HL-60 (cell line): ENCODE measurements around the gene SDF2L1.
A peak's percentile ranks its signal among the peaks of the same experiment; 100 is the strongest.

ENCODE experiments used
- POLR2AphosphoS5 ChIP-seq: IDR thresholded peaks from 2 replicates; pipeline ENCODE4 v1.6.1; 2012; ENCODE audit warnings: low read depth
- TF ChIP-seq, protein P1 (sequence below): IDR thresholded peaks from one replicate; pipeline ENCODE4 v1.5.1; 2011; ENCODE audit warnings: low read length, control low read depth, inconsistent platforms; ENCODE audit not compliant: insufficient read depth
- TF ChIP-seq, protein P2 (sequence below): IDR thresholded peaks from 2 replicates; pipeline ENCODE4 v1.6.1; 2012; ENCODE audit warnings: low read depth; ENCODE audit not compliant: insufficient replicate concordance

DNA sequence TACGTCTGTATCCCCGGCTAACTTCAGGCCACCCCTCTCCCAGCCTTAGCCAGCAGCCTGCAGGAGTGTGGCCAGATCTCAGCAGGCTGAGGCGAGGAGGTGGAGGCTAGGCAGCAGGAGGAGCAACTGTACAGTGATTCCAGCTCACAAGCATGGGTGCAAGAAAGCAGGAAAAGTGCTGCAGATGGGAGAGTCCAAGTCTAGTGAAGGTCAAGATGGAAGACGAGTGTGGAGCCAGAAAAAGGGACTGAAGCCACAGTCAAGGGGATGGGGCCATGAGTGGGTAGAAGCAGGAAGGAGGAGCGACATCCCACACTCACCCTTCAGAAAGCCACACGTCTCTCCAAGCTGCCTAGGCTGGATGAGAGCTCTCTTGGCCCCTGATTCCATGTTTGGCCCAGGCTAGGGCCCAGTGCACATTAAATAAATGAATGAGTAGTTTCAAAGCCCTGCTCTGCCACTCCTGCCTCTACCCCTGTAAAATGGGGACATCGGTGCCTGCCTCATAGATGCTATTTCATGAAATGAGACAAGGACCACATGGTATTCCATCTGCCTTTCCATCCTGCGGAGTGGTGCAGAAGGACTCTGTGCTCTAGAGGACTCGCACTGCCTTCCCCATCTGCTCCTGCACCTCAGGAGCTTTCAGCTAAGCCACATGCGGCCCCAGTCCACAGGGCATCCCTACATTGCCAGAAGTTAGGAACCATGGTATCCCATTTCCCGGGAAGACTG is 15.2 kb upstream of the SDF2L1 start:
- TF ChIP-seq, protein P1, sequence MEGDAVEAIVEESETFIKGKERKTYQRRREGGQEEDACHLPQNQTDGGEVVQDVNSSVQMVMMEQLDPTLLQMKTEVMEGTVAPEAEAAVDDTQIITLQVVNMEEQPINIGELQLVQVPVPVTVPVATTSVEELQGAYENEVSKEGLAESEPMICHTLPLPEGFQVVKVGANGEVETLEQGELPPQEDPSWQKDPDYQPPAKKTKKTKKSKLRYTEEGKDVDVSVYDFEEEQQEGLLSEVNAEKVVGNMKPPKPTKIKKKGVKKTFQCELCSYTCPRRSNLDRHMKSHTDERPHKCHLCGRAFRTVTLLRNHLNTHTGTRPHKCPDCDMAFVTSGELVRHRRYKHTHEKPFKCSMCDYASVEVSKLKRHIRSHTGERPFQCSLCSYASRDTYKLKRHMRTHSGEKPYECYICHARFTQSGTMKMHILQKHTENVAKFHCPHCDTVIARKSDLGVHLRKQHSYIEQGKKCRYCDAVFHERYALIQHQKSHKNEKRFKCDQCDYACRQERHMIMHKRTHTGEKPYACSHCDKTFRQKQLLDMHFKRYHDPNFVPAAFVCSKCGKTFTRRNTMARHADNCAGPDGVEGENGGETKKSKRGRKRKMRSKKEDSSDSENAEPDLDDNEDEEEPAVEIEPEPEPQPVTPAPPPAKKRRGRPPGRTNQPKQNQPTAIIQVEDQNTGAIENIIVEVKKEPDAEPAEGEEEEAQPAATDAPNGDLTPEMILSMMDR = no peak
- TF ChIP-seq, protein P2, sequence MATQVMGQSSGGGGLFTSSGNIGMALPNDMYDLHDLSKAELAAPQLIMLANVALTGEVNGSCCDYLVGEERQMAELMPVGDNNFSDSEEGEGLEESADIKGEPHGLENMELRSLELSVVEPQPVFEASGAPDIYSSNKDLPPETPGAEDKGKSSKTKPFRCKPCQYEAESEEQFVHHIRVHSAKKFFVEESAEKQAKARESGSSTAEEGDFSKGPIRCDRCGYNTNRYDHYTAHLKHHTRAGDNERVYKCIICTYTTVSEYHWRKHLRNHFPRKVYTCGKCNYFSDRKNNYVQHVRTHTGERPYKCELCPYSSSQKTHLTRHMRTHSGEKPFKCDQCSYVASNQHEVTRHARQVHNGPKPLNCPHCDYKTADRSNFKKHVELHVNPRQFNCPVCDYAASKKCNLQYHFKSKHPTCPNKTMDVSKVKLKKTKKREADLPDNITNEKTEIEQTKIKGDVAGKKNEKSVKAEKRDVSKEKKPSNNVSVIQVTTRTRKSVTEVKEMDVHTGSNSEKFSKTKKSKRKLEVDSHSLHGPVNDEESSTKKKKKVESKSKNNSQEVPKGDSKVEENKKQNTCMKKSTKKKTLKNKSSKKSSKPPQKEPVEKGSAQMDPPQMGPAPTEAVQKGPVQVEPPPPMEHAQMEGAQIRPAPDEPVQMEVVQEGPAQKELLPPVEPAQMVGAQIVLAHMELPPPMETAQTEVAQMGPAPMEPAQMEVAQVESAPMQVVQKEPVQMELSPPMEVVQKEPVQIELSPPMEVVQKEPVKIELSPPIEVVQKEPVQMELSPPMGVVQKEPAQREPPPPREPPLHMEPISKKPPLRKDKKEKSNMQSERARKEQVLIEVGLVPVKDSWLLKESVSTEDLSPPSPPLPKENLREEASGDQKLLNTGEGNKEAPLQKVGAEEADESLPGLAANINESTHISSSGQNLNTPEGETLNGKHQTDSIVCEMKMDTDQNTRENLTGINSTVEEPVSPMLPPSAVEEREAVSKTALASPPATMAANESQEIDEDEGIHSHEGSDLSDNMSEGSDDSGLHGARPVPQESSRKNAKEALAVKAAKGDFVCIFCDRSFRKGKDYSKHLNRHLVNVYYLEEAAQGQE = no peak
- TF ChIP-seq POLR2AphosphoS5 = peak; percentile 57; the same call in 1 of the 2 replicates
